HG03196 (cell line): Measurements from ENCODE around the gene TMPRSS5.
"Not testable (repeated sequence)": the region's sequence is repeated elsewhere in the genome, so short reads cannot be mapped to it uniquely, and the experiment has no call there.

Experiments
- ATAC-seq: cut with Tn5 transposase; IDR thresholded peaks from one replicate; pipeline ENCODE4 v1.9.1; 2021; ENCODE audit not compliant: unreplicated experiment

TMPRSS5 gene

DNA sequence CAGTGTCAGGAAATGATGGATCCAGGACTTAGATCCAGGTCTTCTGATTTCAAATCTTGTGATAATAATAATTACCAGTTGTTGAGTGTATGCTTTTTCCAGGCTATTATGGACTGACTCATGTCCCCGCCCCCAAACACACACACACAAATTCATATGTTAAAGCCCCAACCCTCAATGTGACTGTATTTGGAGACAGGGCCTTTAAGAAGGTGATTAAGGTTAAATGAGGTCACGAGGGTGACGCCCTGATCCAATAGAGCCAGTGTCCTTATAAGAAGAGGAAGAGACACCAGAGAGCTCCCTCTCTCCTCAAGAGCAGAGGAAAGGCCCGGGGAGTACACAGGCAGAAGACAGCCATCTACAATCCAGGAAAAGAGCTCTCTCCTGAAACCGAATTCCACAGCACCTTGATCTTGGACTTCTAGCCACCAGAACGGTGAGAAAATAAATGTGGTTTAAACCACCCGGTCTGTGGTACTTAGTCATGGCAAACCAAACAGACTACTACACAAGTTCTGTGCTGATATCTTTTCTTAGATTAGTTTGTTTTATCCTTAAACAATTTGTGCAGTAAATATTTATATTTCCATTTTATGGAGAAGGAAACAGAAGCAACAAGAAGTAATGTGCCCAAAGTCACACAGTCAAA, 8.2 kb downstream of the TMPRSS5 start:
- ATAC-seq: no peak

GRCh38 chr11:113697111-113697510, 9.0 kb downstream of the TMPRSS5 start:
- ATAC-seq: no peak

- no peak for ATAC-seq
Observed at GRCh38 chr11:113695207-113695606, 10.9 kb downstream of the TMPRSS5 start.

GRCh38 chr11:113694390-113694789, 11.7 kb downstream of the TMPRSS5 start:
- no peak for ATAC-seq

DNA sequence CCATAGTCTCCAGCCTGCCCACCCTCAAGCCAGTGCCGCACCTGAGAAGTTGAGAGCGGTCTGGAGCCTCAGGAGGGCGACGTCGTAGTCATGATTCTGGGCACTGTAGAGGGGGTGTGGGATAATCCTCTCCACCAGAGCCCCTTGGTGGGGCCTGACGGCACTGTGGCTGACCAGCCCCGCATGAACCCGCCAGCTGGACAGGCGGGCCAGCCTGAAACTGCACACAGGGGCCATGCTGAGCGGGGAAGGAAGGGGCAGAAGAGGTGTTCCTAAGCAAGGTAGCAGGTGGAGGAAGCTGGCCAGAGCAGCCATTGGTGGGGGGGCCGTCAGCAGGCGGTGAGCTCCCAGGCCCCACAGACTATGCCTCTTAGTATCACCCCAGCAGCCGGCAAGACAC, 13.1 kb downstream of the TMPRSS5 start:
- no peak for ATAC-seq

DNA sequence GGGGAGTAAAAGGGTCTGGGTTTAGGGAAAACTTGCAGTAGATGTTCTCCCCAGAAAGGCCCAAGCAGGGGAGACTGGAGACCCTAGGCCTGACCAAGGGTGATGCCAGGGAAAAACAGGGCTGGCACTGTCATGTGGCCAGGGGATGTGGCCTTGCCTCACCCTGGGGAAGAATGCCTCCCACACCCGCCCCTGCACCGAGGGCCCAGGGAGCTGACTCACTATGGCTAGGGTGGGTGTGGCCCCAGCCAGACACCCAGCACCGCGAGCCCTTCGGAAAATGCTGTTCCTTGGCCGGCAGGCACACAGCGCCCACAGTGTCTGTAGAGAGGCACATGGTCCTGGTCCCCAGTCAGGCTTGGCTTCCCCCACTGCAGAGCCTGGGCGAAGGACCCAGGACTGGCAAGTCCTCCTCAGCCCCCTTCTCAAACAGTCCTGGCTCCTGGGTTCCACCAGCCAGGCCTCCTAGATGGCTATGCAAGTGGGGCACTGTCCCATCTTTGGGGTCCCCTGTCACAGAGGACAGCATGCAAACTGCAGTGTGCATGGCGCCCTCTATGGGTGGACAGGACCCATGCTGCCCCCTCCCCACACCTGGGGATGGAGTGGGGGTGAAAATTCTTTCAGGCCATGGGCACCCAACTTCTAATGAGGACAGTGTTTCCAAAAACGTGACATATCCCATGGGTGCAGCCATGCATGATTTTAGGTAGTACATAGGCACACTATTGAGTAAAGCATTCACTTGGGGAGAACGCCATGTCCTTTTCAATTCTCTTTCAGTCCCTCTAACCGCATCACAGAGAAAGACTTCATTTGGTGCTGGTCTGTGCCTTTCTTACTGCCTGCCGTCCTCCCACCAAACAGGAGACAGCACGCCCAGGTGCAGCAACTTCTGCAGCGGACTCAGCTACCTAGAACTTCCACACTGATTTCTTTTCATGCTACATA, 15.2 kb downstream of the TMPRSS5 start:
- ATAC-seq: no peak

DNA sequence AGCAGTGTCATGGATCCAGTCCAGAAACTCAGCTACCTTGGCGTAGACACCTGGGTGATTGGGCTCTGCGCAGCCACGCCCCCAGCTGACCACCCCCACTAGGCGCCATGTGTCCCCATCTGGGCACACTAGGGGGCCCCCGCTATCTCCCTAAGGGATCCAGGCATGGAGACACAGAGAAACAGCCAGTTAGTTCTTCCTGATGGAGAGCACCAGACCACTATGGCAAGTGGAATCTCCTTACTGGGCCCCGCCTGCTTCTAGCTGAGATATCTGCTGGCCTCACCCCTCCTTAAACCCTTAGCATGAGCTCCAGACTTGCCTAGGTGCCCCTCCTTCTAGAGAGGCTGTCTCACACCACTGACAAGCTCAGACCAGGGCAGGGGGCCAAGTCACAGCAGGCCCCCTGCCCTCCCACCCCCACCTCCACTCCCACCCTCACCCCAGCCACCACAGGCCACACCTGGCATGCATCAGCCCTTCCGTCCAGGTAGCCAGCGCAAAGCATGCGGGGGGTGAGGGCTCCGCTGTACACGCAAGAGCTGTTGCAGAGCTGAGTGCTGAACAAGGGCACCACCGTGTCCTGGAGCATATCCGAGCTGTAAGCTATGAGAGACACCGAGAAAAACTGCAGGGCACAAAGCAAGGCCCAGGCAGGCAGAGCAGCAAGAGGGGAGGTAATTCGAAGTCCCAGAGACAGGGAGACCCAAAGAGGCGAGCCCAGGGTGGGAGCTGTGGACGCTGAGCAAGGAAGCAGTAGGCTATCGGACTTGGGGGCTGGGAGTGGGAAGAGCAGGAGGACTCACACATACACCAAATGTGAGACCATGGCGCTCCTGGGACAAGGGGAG, 16.1 kb downstream of the TMPRSS5 start:
- ATAC-seq: no peak

DNA sequence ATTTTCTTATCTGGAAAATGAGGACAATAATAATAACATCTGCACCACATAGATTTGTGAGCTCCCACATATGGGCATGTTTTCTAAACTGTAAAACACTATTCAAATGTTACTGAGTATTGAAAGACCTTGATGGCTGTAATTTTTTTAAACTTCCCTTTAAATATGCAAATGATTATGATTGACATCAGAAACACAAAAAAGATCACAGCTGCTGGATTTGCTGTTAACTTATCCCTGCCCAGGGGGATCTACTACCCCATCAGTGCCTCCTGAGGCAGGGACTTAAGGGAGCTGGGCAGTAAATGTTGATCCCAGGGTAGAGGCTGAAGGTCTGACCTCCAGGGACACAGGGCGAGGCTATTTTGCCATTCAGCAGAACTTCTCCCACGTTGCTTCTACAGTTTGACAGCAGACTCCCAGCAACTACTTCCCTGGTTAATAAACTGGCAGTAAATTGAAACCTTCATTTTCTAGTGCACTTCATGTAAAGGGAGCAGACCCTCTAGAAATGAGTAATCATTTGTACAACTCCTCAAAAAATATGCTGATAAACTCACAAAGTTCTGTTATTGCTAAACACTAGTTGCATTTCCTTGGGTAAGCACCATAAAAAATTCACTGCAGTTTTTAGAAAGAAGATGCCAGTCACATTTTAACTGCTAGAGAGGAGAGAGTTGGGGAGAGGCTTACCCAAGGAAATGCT, 20.3 kb downstream of the TMPRSS5 start:
- ATAC-seq: peak; percentile 62

DNA sequence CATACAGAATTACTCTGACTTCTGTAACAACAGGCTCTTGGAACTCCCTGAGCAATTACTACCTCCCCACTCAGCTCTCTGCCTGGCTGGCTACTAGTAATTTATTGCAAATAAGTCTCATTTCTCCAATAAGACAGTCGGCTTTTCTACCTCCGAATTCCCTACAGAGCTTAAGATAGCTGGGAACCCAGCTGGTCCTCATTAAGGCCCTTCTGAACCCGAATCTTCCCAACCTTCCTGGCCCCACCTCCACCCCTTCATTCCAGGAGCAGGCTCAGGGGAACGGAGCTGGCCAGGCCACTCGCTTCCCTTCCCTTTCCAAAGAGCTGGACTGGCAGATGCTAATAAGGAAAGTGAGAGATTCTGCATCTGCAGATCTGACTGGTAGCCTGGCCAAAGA, 21.6 kb downstream of the TMPRSS5 start:
- no peak for ATAC-seq

GRCh38 chr11:113683481-113684046, 22.5 kb downstream of the TMPRSS5 start:
- no peak for ATAC-seq

DNA sequence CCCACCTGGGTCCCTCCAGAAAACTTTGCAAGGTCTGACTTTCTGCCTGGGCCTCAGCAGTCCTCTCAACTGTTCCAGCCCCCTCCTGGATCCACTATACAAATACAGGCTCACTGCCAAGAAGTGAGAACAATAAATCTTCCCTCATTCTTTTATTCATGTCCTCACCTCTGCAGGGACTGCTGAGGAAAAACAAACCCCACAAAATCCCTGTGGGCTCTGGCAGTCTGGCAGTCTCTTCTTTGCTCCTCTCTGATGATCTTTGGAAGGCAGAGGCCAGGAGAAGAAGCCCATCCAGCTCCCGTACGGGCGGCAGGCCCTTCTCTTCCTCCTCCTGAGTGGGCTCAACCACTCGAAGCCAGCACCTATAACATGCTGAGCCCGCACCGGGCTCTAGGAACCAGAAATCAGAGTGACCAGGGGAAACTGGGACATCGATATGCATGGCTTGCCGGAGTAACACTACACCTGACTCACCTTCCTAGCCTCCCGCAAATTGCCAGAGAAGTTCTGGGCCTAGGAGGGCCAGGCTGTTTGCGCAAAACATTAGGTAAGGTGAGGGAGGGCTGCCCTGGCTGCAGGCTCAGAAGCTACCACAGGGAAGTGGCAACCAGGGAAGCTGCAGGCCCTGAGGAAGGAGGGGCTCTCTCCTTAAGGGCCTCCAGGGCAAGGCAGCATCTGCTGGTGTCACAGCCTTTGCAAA, 24.2 kb downstream of the TMPRSS5 start:
- ATAC-seq: no peak

DNA sequence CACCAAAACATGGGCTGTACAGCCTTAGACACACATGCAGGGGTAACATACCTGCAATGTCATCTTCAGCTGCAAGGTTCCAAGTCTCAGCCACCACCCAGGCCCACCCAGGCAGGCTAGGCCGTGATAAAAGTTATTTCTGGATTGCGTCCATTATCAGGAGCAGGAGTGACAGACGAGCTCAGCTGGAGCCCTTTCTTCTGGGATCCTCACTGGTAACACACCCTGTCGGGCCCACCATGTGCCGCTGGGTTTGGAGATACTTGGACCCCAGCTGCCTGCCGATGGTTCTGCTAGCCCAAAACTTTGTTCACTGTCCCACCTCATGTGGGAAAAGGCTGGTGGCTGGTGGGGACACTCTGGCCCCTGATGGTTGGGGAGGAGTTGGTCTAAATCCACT, 24.8 kb downstream of the TMPRSS5 start:
- ATAC-seq: no peak

- no peak for ATAC-seq
Observed at GRCh38 chr11:113677685-113678084, 28.4 kb downstream of the TMPRSS5 start.

DNA sequence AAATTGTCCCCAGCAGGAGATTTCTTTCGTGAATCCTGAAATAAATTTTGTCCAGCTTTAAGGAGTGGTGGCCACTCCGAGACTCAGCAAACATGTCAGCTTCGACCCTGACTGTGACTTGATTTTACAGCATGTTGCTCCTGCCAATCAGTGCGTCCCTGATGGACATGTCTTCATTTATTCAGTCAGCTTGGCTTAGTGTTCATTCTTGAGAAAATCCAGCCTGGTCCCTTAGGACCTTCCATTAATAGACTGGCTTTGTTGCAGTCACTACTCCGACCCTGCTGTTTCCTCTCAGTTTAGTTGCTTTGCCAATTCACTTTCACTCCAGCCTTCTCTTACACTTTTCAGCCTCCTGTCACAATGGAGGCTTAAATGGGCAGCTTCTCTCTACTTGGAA, 30.5 kb downstream of the TMPRSS5 start:
- no peak for ATAC-seq

GRCh38 chr11:113675003-113675561, 31.0 kb downstream of the TMPRSS5 start:
- peak; percentile 84 for ATAC-seq

- no peak for ATAC-seq
Observed at GRCh38 chr11:113674397-113674685, 31.8 kb downstream of the TMPRSS5 start.

DNA sequence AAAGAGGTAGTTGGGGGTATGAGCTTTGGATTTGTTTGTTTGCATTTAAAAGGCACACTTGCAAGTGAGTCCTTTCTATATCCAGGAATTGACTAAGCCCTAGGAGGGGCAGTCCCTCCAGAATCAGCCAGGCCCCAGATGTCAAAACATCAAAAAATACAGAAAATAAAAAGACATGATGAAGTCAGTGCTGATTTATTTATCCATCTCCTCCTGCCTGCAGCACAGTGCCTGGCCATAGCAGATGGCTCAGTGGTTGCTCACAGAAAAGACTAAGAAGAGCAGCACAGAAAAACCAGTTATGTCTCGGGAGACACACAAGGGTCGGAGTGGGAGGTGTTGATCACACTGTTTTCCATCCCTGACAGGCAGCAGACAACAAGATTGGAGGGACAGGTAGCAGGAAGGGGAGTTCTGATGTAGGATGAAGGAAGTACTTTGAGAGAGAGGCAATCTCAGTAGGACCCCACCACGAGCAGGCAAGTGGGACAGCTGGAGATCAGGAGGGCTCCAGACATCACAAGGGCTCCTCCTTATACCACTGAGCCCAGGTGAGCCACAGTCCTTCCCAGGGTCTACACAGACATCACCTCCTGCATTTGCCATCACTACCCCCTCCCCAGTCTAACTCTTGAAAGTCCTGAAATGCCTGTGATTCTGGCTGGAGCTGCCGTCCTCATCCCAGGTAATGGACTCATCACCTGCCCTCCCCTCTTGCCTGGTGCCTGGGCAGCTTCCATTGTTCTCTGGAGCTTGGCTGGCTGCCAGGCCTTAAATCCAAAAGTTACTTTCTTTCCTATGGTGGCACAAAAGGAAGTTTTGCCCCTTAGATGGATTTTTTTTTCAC, 32.3 kb downstream of the TMPRSS5 start:
- ATAC-seq: no peak

DNA sequence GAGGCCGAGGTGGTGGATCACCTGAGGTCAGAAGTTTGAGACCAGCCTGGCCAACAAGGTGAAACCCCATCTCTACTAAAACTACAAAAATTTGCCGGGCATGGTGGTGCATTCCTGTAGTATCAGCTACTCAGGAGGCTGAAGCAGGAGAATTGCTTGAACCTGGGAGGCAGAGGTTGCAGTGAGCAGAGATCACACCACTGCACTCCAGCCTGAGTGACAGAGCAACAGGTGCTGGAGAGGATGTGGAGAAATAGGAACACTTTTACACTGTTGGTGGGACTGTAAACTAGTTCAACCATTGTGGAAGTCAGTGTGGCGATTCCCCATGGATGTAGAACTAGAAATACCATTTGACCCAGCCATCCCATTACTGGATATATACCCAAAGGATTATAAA, 34.2 kb downstream of the TMPRSS5 start:
- ATAC-seq: not testable (repeated sequence)

DNA sequence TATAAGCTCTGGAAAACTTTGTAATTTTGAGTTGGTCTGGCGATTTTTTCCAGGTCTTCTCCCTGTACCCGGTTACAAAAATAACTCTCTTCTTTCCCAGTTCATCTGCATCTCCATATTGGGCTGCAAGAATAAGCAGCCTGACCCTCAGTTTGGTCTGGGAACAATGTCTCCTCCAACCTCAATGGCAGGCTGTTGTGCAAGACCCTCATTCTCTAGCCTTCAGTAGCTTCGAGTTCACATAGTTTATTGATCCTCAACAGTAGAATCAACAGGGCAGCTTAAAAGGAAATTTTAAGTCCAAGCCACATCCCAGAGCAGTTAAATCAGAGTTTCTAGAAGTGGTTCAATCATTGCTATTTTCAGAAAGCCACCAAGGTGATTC, 35.3 kb downstream of the TMPRSS5 start:
- ATAC-seq: no peak
